Testis (tissue), 2 donors: ENCODE results near the gene RTN4IP1.

Experiments
- CTCF ChIP-seq, 3 experiments: fragments of 450-650 bp in 2 of 3; fragments of 200-600 bp in 1 of 3; sonication (generic) in 1 of 3; IDR thresholded peaks; one replicate each; pipeline ENCODE4 v1.5.1; 2016 to 2019; ENCODE audit warnings: antibody characterized with exemption in 3 of 3, mild to moderate bottlenecking in 2 of 3, moderate library complexity in 1 of 3
- POLR2A ChIP-seq: fragments of 450-650 bp; IDR thresholded peaks from one replicate; pipeline ENCODE4 v1.6.1; 2017; ENCODE audit warnings: antibody characterized with exemption, mild to moderate bottlenecking, moderate library complexity

DNA sequence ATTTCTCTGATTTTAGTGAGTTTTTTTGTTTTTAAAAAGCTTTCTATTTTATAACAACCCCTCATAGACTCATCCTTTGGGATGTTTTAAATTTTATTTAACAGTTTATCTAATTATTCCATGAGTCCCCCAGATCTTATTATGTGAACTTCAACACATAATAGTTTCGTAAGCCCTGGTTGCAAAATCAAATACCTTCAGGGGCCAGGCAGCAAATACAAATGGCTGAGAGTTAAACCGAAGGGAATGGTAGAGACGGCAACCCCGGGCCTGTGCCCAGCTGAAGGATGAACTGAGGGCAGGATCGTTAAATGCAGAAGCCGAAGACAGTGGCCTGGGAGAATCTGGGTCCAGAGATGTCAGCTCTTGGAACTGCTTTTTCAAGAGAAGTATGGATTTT lies 88.4 kb downstream of the RTN4IP1 start:
- no peak for TF ChIP-seq CTCF (IDR thresholded peaks at IDR 0.05)
- TF ChIP-seq POLR2A: no peak
